C4-2B (cell line): ENCODE data around the gene LPP.

Experiments
- H3K27ac ChIP-seq: fragments of 450-650 bp; 2 replicates; pipeline ENCODE4 v1.5.1; 2017
- CTCF ChIP-seq: fragments of 450-650 bp; conservative IDR thresholded peaks from 2 replicates; pipeline ENCODE4 v1.5.1; 2017; ENCODE audit warnings: mild to moderate bottlenecking
- ZFX ChIP-seq: fragments of 450-650 bp; IDR thresholded peaks from 2 replicates; pipeline ENCODE4 v1.6.1; 2017

The LPP gene

GRCh38 chr3:188779281-188779980 lies 625.5 kb downstream of the LPP start:
- no peak for TF ChIP-seq ZFX
- TF ChIP-seq CTCF, result no peak
- H3K27ac ChIP-seq, result no peak overlapping the region

GRCh38 chr3:188780193-188781147 lies 626.5 kb downstream of the LPP start:
- no peak for TF ChIP-seq CTCF
- no peak for TF ChIP-seq ZFX
- no peak overlapping the region for H3K27ac ChIP-seq

- no peak overlapping the region for H3K27ac ChIP-seq
- TF ChIP-seq ZFX (no peak), CTCF (no peak)
Observed at GRCh38 chr3:188782613-188783124, 628.7 kb downstream of the LPP start.

- TF ChIP-seq CTCF (no peak), ZFX (no peak)
- H3K27ac ChIP-seq, result peak overlapping the region; percentile 60
Observed at GRCh38 chr3:188786424-188786823, 632.5 kb downstream of the LPP start.

GRCh38 chr3:188788621-188789081 lies 634.7 kb downstream of the LPP start:
- TF ChIP-seq CTCF, result no peak
- no peak for TF ChIP-seq ZFX
- no peak overlapping the region for H3K27ac ChIP-seq

- TF ChIP-seq ZFX (no peak), CTCF (no peak)
- H3K27ac ChIP-seq, result no peak overlapping the region
Observed at GRCh38 chr3:188789251-188789650, 635.3 kb downstream of the LPP start.

- no peak overlapping the region for H3K27ac ChIP-seq
- TF ChIP-seq CTCF, result no peak
- TF ChIP-seq ZFX, result no peak
Observed at GRCh38 chr3:188791311-188791710, 637.4 kb downstream of the LPP start.
